ENCODE measurements around the gene UPK2. TPM values are rescaled to one million over a fixed set of nuclear protein-coding genes. Genes with fewer than 3 reads are reported as not detected.

Gene UPK2
- total RNA-seq, 4 donors from 2014 or later = not detected

DNA sequence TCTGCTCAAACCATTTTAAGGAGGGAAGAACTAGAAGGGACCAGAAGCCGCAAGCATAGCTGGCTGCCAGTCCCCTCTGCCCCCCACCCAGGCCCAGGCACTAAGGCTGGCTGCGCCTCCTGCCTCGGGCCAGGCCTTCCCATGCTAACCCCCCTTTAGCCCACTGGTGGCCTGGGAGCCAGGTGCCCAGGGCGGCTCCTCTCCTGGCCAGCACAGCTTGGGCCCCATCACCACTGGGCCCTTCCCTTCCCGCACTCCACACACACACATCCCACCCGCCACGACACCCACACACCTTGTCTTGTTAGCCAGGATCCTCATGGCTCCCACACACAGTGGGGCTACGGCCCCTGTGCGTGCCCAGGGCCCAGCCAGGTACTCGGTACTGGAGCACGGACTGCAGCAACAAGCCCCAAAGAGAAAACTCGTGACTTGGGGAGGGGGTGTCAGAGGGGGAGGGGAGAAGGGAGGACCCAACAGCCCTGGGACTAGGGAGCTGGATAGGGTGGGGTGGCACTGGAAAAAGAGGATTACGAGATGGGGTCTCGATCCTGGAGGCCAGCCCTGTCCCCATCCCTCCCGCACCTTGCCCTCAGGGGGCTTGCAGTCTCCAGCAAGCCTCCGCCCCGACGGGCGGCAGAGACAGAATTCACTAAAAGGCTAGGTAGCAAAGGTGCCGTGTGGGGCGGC is 46.3 kb upstream of the UPK2 start:
- TF ChIP-seq POLR2AphosphoS5 (IDR thresholded peaks at IDR 0.05) (no peak), POLR2A (IDR thresholded peaks at IDR 0.05) (no peak), EP300 (IDR thresholded peaks at IDR 0.05) (no peak), CTCF (IDR thresholded peaks at IDR 0.05) (no peak)
- Histone ChIP-seq H3K4me1 (peaks cover 82% of the 10 kb centered on the region), H3K27me3 (no peaks in the 10 kb centered on the region), H3K9me3 (no peaks in the 10 kb centered on the region), H3K36me3 (peaks cover 18% of the 10 kb centered on the region), H3K27ac (peak overlapping the region; percentile 96), H3K4me3 (peak overlapping the region; percentile 38)
- no peak for DNase-seq (ENCODE audit: low spot score in 2 of 2)
- 16% methylated on average over 15 of the region's 21 CpGs for WGBS

DNA sequence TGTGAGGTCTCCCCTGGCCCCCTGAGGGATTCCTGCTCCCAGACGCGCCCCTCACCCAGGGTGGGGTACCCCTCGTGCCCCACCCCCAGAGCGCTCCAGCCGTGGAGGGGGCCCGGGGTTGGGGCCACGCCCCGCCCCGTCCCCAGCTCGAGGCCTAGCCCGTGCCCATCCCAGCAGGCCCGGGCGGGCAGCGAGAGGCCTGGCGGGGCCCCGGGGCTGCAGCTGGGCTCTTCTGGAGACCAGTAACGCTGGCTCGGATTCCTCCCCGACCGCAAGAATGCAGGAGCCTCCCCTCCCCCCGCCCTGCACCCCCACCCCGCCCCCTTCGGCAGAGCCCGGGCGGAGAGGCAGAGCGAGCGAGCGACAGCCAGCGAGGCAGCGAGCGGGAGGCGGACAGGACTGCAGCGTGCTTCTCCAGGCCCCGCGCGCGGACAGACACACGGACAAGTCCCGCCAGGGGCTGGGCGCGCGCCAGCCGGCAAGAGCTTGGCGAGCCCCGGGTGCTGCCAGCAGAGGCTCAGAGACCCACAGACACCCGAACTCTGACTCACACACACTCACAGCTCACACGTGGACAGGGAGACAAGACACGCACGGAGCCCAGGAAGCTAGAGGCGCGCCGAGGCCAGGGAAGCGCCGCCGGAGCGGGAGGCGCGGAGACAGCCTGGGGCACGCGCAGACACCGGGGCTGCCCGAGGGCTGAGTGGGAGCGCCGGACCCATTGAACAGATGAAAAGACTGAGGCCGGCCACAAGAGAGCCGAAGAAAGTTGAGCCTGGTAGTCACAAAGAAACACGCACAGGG is 45.6 kb upstream of the UPK2 start:
- Histone ChIP-seq H3K9me3 (no peaks in the 10 kb centered on the region), H3K4me1 (peaks cover 90% of the 10 kb centered on the region), H3K36me3 (peaks cover 13% of the 10 kb centered on the region), H3K27ac (peak overlapping the region; percentile 96), H3K27me3 (no peaks in the 10 kb centered on the region), H3K4me3 (peak overlapping the region; percentile 38)
- DNase-seq (ENCODE audit: low spot score in 2 of 2) = peak in 1 of 2 donors; percentile 83
- no peak for TF ChIP-seq POLR2A (IDR thresholded peaks at IDR 0.05)
- TF ChIP-seq EP300 (IDR thresholded peaks at IDR 0.05) = no peak
- no peak for TF ChIP-seq CTCF (IDR thresholded peaks at IDR 0.05)
- peak in 2 of 3 donors; percentile 24 to 53 for TF ChIP-seq POLR2AphosphoS5 (IDR thresholded peaks at IDR 0.05)
- WGBS = 6% methylated on average over 22 of the region's 67 CpGs

DNA sequence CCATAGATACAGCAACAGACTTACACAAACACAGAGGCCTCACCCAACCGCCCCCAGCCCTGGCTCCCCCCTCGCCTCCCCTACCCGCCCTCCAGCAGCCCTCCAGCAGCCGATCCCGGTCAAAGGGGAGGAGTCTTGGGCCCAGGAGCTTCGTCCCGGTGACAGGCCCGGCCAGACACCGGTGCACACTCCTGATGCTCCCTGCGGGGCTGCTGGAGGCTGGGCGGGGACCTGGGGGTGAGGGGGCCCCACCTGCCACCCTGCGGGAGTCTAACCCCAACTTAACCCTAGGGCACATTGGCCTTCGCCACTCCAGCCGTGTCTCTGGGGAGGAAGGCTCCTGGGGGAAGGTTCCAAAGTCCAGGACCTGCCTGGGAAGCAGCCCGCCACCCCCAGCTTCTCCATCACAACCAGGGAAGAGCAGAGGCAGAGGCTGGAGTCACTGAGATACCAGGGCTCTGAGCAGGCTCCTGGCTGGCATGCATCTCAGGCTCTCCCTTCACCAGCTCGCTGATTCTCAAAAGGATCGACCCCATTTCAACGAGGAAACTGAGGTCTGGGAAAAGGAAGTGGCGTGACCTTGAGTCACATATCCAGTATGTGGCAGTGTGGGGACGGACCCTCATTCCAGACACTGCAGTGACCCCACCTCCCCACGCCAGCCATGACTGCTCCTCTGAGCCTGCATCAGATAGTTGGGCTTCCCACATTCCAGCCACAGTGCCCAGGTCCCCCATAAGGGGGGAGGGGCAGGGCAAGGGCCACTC is 44.8 kb upstream of the UPK2 start:
- H3K27me3 ChIP-seq = no peaks in the 10 kb centered on the region

GRCh38 chr11:118911880-118912741 is 44.0 kb upstream of the UPK2 start:
- peak overlapping the region; percentile 38 for H3K4me3 ChIP-seq
- H3K27ac ChIP-seq = peak overlapping the region; percentile 96
- no peak for TF ChIP-seq EP300 (IDR thresholded peaks at IDR 0.05)
- TF ChIP-seq CTCF (IDR thresholded peaks at IDR 0.05) = no peak
- no peak for TF ChIP-seq POLR2A (IDR thresholded peaks at IDR 0.05)
- TF ChIP-seq POLR2AphosphoS5 (IDR thresholded peaks at IDR 0.05) = no peak
- DNase-seq (ENCODE audit: low spot score in 2 of 2) = peak in 1 of 2 donors; percentile 95
- peaks cover 3% of the 10 kb centered on the region for H3K36me3 ChIP-seq
- no peaks in the 10 kb centered on the region for H3K9me3 ChIP-seq
- no peaks in the 10 kb centered on the region for H3K27me3 ChIP-seq
- peaks cover 100% of the 10 kb centered on the region for H3K4me1 ChIP-seq
- 19% methylated on average over 15 of the region's 23 CpGs for WGBS

More for the DNA sequence above, 44.8 kb upstream of the UPK2 start:
- WGBS = 4% methylated on average over 7 of the region's 21 CpGs
- H3K36me3 ChIP-seq = peaks cover 5% of the 10 kb centered on the region
- peak overlapping the region; percentile 38 for H3K4me3 ChIP-seq
- TF ChIP-seq POLR2AphosphoS5 (IDR thresholded peaks at IDR 0.05) = no peak
- TF ChIP-seq CTCF (IDR thresholded peaks at IDR 0.05) = no peak
- TF ChIP-seq EP300 (IDR thresholded peaks at IDR 0.05) = no peak
- DNase-seq (ENCODE audit: low spot score in 2 of 2) = peak in 1 of 2 donors; percentile 78
- H3K4me1 ChIP-seq = peaks cover 98% of the 10 kb centered on the region
- H3K9me3 ChIP-seq = no peaks in the 10 kb centered on the region
- H3K27ac ChIP-seq = peak overlapping the region; percentile 96

All from suprapubic skin (tissue), 4 donors.